Activated CD4-positive, alpha-beta memory T cell treated with anti-CD3 and anti-CD28 coated beads, Interleukin-2, amount 10 ng/mL, durations not matched to agents 7 days and 5 days (primary cell): Measurements from ENCODE around the gene SLC35F3. TPM values are rescaled to one million over a fixed set of nuclear protein-coding genes. Genes with fewer than 3 reads are reported as not detected.
A peak's percentile ranks its signal among the peaks of the same experiment; 100 is the strongest.
"Not testable (repeated sequence)": the region's sequence is repeated elsewhere in the genome, so short reads cannot be mapped to it uniquely, and the experiment has no call there.

ENCODE experiments used
- CTCF ChIA-PET: fragments of 350-600 bp; sonication (Branson Sonifier 250); formaldehyde crosslinking; loops from one replicate; lab custom pipeline; 2021; ENCODE audit warnings: antibody characterized with exemption, inconsistent platforms; lab: Charles Lee
- POLR2A ChIA-PET: fragments of 350-600 bp; sonication (Branson Sonifier 250); formaldehyde crosslinking; loops from one replicate; lab custom pipeline; 2021; ENCODE audit warnings: antibody characterized with exemption; lab: Charles Lee
- DNase-seq: peaks from one replicate; pipeline ENCODE4 v3.0.0-alpha.2; 2020
- H3K27ac Mint-ChIP-seq: one replicate; pipeline ENCODE4 v1.8.0; 2021; ENCODE audit warnings: mild to moderate bottlenecking, mixed read lengths
- H3K27me3 Mint-ChIP-seq: one replicate; pipeline ENCODE4 v1.8.0; 2021; ENCODE audit warnings: mixed read lengths
- H3K36me3 Mint-ChIP-seq: one replicate; pipeline ENCODE4 v1.8.0; 2021; ENCODE audit warnings: low read depth, mixed read lengths
- H3K4me1 Mint-ChIP-seq: one replicate; pipeline ENCODE4 v1.8.0; 2021; ENCODE audit warnings: mixed read lengths
- H3K4me3 Mint-ChIP-seq: one replicate; pipeline ENCODE4 v1.8.0; 2021; ENCODE audit warnings: mild to moderate bottlenecking, mixed read lengths
- H3K9me3 Mint-ChIP-seq: one replicate; pipeline ENCODE4 v1.8.0; 2021; ENCODE audit warnings: mixed read lengths
- total RNA-seq, 2 experiments: library from RNA; stranded (reverse); gene quantifications; one replicate each; pipeline ENCODE4 v1.2.3, GENCODE V29; 2021

SLC35F3 gene
- total RNA-seq, 2 experiments from 2014 or later = 10.7 to 11.3 TPM

DNA sequence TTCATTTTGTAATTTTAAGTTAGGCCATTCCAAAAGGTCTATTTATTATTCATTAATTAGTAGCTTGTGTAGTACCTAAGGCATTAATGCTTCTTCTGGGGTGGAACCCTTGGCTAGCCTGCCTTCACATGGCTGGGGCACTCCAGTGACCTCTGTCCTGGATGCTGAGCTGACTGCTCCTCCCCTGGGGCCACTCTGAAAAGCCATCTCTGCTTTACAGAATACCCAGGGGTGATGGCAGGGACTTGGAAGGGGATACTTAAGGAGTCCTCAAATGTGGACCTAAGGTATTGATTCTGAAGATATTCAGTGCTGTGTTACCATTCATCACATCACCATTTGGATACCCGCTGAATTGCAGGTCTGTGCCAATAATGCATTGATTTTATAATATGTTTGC lies 281.0 kb downstream of the SLC35F3 start:
- no peaks in the 10 kb centered on the region for H3K9me3 Mint-ChIP-seq
- H3K27me3 Mint-ChIP-seq = peaks cover 50% of the 10 kb centered on the region
- DNase-seq = no peak
- H3K27ac Mint-ChIP-seq = no peak overlapping the region
- peaks cover 4% of the 10 kb centered on the region for H3K36me3 Mint-ChIP-seq
- ChIA-PET CTCF (interaction anchor here (0.6 to 1.6 kb wide), 2 partner anchors 12 to 73 kb away, joined by 3 read pairs; no protein-coding TSS in a partner anchor), POLR2A (no interaction called here)
- H3K4me3 Mint-ChIP-seq = no peak overlapping the region
- peaks cover 11% of the 10 kb centered on the region for H3K4me1 Mint-ChIP-seq

DNA sequence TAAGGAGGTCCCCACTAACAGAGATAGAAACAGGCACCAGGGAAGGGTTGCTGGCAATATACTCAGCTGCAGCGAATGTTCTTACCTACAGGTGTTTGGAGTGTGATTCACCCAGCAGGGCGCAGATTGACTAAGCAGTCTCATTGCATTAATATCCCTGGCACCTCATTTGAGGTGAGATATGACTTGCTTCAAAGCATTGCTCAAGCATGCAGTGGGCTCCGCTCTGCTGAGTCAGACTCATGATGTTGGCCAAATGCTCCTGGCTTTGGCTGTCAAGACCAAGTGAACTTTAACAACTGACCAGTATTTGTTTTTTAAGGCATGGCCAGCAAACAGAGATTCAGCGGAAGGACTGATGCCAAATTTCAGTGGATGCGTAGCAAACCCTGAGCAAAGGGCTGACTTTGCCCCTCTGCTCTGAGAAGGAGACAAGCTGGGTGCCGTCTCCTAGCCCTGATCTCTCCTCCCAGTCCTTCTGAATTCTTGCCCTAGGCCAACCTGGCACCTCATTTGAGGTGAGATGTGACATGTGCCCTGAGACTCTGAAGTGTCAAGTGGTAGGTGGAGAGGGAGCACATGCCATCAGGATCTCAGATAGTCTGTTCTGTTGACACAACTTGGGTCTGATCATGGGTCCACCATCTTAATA lies 281.7 kb downstream of the SLC35F3 start:
- Mint-ChIP-seq H3K27ac (no peak overlapping the region), H3K4me1 (peaks cover 11% of the 10 kb centered on the region), H3K27me3 (peaks cover 51% of the 10 kb centered on the region), H3K36me3 (peaks cover 7% of the 10 kb centered on the region), H3K4me3 (no peak overlapping the region), H3K9me3 (peaks cover 2% of the 10 kb centered on the region)
- ChIA-PET POLR2A (no interaction called here), CTCF (interaction anchor here (0.6 kb wide), 1 partner anchor 74 kb away, joined by 3 read pairs; no protein-coding TSS in a partner anchor)
- peak; percentile 19 for DNase-seq

DNA sequence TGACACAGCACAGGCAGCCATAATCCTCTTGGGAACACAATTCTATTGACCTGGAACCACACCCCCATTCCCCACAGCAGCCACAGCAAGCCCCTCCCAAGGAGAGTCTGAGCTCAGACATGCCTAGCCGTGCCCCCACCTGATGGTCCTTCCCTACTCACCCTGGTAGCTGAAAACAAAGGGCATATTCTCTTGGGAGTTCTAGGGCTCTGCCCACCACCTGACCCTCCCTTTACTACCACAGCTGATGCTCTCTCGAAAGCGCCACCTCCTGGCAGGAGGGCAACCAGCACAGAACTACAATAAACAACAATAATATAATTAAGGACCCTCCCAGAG lies 283.9 kb downstream of the SLC35F3 start:
- Mint-ChIP-seq H3K27me3 (peaks cover 59% of the 10 kb centered on the region), H3K4me1 (peaks cover 11% of the 10 kb centered on the region), H3K36me3 (peaks cover 7% of the 10 kb centered on the region), H3K4me3 (no peak overlapping the region), H3K27ac (no peak overlapping the region), H3K9me3 (peaks cover 2% of the 10 kb centered on the region)
- CTCF ChIA-PET = interaction anchor here (1.4 kb wide), 1 partner anchor 18 kb away, joined by 5 read pairs; no protein-coding TSS in a partner anchor
- DNase-seq = peak; percentile 26
- POLR2A ChIA-PET = no interaction called here

DNA sequence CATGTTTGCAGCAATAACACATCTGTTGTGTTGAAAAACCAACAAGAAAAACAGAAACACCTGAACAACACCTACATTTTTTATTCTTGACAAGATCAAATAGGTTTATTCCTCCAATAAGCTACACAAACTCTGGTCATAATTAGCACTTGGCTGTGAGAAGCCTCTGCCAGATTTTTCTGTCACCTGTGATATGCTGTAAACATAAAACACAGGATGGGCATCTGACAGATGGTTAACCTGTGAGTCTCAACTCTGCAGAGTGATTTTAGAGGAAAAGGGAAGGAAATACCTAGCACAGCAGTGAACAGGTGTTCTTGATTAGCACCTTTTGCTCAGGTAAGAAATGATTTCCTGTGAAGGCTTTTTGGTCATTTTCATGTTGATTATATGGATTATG lies 293.4 kb downstream of the SLC35F3 start:
- no peaks in the 10 kb centered on the region for H3K36me3 Mint-ChIP-seq
- POLR2A ChIA-PET = no interaction called here
- CTCF ChIA-PET = no interaction called here

DNA sequence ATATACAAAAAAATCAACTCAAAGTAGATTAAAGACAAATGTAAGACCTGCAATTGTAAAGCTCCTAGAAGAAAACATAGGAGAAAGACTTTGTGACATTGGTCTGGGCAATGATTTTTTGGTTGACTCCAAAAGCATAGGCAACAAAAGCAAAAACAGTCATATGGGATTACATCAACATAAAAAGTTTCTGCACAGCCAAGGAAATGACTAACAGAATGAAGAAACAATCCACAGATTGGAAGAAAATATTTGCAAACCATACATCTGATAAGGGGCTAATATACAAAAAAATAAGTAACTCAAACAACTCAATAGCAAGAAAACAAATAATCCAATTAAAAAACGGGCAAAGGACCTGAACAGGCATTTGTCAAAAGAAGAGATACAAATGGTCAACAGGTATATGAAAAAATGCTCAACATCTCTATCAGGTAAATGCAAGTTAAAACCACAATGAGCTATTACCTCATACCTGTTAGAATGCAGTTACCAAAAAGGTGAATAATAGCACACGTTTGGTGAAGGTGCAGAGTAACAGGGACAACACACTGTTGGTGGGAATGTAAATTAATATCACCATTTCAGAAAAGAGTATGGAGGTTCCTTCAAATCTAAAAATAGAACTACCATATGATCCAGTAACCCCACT lies 295.1 kb downstream of the SLC35F3 start:
- H3K27me3 Mint-ChIP-seq = peaks cover 53% of the 10 kb centered on the region

More for the DNA sequence above, 293.4 kb downstream of the SLC35F3 start:
- Mint-ChIP-seq H3K27me3 (peaks cover 64% of the 10 kb centered on the region), H3K9me3 (no peaks in the 10 kb centered on the region), H3K4me1 (peaks cover 6% of the 10 kb centered on the region), H3K27ac (no peak overlapping the region), H3K4me3 (no peak overlapping the region)
- no peak for DNase-seq

DNA sequence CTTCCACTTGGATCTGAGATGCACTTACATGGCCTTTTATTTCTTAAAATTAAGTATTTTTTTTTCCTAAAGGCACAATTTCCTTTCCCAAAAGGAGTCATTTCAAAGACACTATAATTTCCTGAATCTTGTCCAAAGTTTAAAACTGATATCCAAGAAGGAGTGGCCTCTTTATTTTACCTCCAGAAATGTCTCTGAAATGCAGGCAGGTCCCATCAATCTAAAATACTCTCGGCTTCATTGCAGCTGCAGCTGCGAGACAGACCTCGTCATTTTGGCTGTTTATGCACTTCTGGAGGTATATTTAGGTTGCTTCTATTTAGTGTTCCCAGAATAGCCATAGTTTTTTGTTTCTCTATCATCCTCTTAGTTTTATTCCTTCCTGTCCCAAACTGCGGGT lies 296.1 kb downstream of the SLC35F3 start:
- H3K4me1 Mint-ChIP-seq = peaks cover 6% of the 10 kb centered on the region
- H3K27ac Mint-ChIP-seq = no peak overlapping the region
- H3K4me3 Mint-ChIP-seq = no peak overlapping the region
- ChIA-PET CTCF (interaction anchor here (1.1 to 1.7 kb wide), 2 partner anchors 12 to 46 kb away, joined by 3 to 6 read pairs; no protein-coding TSS in a partner anchor), POLR2A (no interaction called here)
- no peaks in the 10 kb centered on the region for H3K36me3 Mint-ChIP-seq
- peaks cover 52% of the 10 kb centered on the region for H3K27me3 Mint-ChIP-seq
- H3K9me3 Mint-ChIP-seq = no peaks in the 10 kb centered on the region
- DNase-seq = no peak

More for the DNA sequence above, 295.1 kb downstream of the SLC35F3 start:
- ChIA-PET CTCF (no interaction called here), POLR2A (no interaction called here)
- H3K36me3 Mint-ChIP-seq = no peaks in the 10 kb centered on the region
- H3K9me3 Mint-ChIP-seq = no peaks in the 10 kb centered on the region
- no peak overlapping the region for H3K4me3 Mint-ChIP-seq
- H3K27ac Mint-ChIP-seq = no peak overlapping the region
- no peak for DNase-seq
- peaks cover 6% of the 10 kb centered on the region for H3K4me1 Mint-ChIP-seq

DNA sequence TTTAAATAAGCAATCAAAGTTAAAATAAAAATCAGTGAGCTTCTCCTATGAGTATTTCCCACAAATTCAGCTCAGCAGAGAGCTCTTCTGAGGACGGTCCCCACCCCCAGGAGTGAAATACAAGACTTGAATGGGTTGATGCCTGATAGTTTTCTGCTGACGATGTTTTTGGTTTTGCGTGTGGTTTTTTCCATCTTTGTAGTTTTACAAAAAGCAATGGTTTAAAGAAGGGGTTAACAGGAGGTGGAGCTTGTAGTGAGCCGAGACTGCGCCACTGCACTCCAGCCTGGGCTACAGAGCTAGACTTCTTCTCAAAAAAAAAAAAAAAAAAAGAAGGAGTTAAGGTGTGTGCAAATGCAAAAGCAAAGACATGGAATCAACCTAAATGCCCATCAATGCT lies 297.1 kb downstream of the SLC35F3 start:
- H3K27me3 Mint-ChIP-seq = peaks cover 51% of the 10 kb centered on the region
- DNase-seq = no peak
- POLR2A ChIA-PET = interaction anchor here (0.8 kb wide), 1 partner anchor 145 kb away, joined by 3 read pairs; no protein-coding TSS in a partner anchor

DNA sequence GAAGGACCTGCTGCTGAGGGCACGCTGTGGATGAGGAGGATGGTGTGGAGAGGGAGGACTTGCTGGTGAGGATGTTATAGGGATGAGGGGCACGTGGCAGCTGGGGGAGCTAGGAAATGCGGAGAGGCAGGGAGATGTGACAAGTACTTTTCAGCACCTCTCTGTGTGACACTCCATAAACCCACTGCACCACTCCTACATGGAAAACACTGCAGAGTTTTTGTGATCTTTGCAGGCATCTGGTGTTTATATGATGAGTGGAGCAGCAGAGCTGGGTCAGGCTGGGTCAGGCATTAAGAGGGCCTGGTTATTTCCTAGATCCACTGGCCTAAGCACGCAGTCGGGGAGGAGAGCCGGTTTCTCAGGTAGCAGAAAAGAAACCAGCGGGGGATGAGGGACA lies 301.5 kb downstream of the SLC35F3 start:
- CTCF ChIA-PET = no interaction called here
- no peak overlapping the region for H3K4me3 Mint-ChIP-seq

More for the DNA sequence above, 297.1 kb downstream of the SLC35F3 start:
- Mint-ChIP-seq H3K36me3 (no peaks in the 10 kb centered on the region), H3K4me1 (peaks cover 6% of the 10 kb centered on the region), H3K4me3 (no peak overlapping the region), H3K9me3 (no peaks in the 10 kb centered on the region), H3K27ac (no peak overlapping the region)
- CTCF ChIA-PET = interaction anchor here (0.7 to 1.7 kb wide), 3 partner anchors 11 to 48 kb away, joined by 3 to 6 read pairs (median 5); no protein-coding TSS in a partner anchor

DNA sequence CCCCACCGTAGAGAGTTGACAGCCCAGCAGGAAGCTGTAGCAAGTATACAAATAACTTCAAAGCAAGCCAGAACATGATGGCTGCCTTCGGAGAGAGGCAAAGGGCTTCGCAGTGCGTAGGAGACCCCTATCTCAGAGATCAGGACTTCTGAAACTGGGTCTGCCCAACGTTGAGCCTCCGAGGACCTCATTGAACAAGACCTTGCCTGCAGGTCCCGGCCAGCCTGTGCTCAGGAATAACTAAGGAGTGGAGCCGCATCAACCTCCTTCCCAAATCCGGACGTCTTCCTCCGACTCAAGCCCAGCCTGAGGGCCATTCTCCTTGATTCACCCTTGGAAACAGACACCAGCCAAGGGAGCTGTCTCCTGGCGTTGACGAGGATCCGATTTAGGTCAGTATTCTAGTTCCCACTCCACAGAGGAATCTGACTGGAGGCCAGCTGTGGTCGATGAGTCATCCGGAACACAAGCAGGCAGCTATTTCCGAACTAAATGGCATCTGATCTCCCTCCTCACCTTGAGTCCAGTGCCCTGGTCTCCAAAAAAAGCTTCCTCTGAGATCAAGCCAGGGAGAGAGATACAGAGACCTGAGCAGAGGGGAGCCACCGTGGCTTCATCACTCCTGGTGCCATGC lies 302.3 kb downstream of the SLC35F3 start:
- H3K9me3 Mint-ChIP-seq = peaks cover 3% of the 10 kb centered on the region
- ChIA-PET POLR2A (no interaction called here), CTCF (no interaction called here)
- no peak overlapping the region for H3K4me3 Mint-ChIP-seq
- peaks cover 20% of the 10 kb centered on the region for H3K27me3 Mint-ChIP-seq
- DNase-seq = no peak
- no peak overlapping the region for H3K27ac Mint-ChIP-seq
- no peaks in the 10 kb centered on the region for H3K4me1 Mint-ChIP-seq
- peaks cover 3% of the 10 kb centered on the region for H3K36me3 Mint-ChIP-seq

More for the DNA sequence above, 301.5 kb downstream of the SLC35F3 start:
- no peak for DNase-seq
- Mint-ChIP-seq H3K27me3 (peaks cover 27% of the 10 kb centered on the region), H3K9me3 (peaks cover 3% of the 10 kb centered on the region), H3K36me3 (peaks cover 3% of the 10 kb centered on the region), H3K27ac (no peak overlapping the region), H3K4me1 (peaks cover 6% of the 10 kb centered on the region)
- POLR2A ChIA-PET = no interaction called here

DNA sequence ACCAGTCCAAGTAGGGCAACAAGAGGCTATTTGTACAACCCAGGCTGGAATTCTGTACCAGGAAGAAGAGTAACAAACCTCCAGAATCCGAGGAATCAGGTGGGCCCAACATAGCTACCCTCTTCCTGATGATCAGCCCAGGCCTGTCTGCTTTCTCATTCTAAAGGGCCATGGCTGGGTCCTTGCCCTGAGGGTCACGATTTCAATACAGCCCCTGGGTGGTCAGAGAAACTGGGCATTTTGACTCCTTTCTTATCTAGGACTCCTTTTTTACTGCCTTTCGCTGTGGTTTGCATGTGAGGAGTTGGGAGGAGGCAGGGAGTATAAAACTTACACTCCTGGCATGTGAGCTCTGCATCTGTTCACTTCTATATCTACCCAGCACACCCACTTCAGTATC lies 303.9 kb downstream of the SLC35F3 start:
- peaks cover 3% of the 10 kb centered on the region for H3K9me3 Mint-ChIP-seq
- peaks cover 16% of the 10 kb centered on the region for H3K27me3 Mint-ChIP-seq
- no peak overlapping the region for H3K27ac Mint-ChIP-seq
- H3K36me3 Mint-ChIP-seq = peaks cover 3% of the 10 kb centered on the region
- DNase-seq = no peak
- peaks cover 7% of the 10 kb centered on the region for H3K4me1 Mint-ChIP-seq
- ChIA-PET POLR2A (no interaction called here), CTCF (no interaction called here)
- H3K4me3 Mint-ChIP-seq = no peak overlapping the region

DNA sequence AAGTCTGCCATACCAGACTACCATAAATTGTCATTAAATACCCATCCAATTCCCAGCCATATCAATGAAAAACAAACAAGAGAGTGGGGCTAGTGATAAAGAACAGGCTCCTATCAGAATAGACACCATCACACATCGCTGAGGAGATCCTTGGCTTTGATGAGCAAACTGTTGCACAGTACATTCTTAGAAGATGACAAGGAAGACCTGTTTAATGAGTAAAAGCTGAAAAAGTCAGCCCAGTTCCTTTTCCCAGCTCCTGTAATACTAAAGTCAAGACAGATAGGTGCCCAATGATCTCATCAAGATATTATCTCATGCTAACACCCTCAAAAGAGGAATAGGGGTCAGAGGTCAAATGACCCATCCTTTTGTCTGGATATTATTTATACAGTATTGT lies 304.3 kb downstream of the SLC35F3 start:
- peaks cover 19% of the 10 kb centered on the region for H3K27me3 Mint-ChIP-seq
- H3K36me3 Mint-ChIP-seq = peaks cover 3% of the 10 kb centered on the region
- POLR2A ChIA-PET = no interaction called here
- H3K9me3 Mint-ChIP-seq = peaks cover 3% of the 10 kb centered on the region
- H3K4me1 Mint-ChIP-seq = peaks cover 11% of the 10 kb centered on the region
- no peak overlapping the region for H3K27ac Mint-ChIP-seq
- no peak for DNase-seq
- no peak overlapping the region for H3K4me3 Mint-ChIP-seq
- CTCF ChIA-PET = interaction anchor here (1.0 kb wide), 1 partner anchor 22 kb away, joined by 3 read pairs; no protein-coding TSS in a partner anchor

DNA sequence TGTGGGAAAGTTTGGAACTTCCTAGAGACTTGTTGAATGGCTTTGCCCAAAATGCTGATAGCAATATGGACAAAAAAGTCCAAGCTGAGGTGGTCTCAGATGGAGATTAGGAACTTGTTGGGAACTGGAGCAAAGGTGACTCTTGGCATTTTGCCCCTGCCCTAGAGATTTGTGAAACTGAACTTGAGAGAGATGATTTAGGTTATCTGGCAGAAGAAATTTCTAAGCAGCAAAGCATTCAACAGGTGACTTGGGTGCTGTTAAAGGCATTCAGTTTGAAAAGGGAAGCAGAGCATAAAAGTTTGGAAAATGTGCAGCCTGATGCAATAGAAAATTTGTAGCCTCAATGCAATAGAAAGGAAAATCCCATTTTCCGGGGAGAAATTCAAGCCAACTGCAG lies 306.0 kb downstream of the SLC35F3 start:
- POLR2A ChIA-PET, H3K9me3 Mint-ChIP-seq, DNase-seq, H3K27ac Mint-ChIP-seq, H3K4me3 Mint-ChIP-seq, H3K36me3 Mint-ChIP-seq: not testable (repeated sequence)
- CTCF ChIA-PET = interaction anchor here (7.5 kb wide), 1 partner anchor 100 kb away, joined by 108 read pairs; no protein-coding TSS in a partner anchor
- peaks cover 13% of the 10 kb centered on the region for H3K27me3 Mint-ChIP-seq
- peaks cover 17% of the 10 kb centered on the region for H3K4me1 Mint-ChIP-seq

DNA sequence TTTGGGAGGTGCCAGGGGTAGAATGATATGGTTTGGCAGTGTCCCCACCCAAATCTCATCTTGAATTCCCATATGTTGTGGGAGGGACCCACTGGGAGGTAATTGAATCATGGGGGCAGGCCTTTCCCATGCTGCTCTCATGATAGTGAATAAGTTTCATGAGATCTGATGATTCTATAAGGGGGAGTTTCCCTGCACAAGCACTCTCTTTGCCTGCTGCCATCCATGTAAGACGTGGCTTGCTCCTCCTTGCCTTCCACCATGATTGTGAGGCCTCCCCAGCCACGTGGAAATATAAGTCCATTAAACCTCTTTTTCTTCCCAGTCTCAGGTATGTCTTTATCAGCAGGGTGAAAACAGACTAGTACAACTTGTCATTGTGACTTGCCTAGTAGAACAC lies 307.4 kb downstream of the SLC35F3 start:
- not testable (repeated sequence) for H3K9me3 Mint-ChIP-seq, DNase-seq, H3K36me3 Mint-ChIP-seq, H3K27me3 Mint-ChIP-seq, H3K27ac Mint-ChIP-seq, H3K4me3 Mint-ChIP-seq
- POLR2A ChIA-PET = interaction anchor here (1.1 to 1.5 kb wide), 2 partner anchors 8 to 98 kb away, joined by 3 to 6 read pairs; no protein-coding TSS in a partner anchor
- H3K4me1 Mint-ChIP-seq = peaks cover 31% of the 10 kb centered on the region
- CTCF ChIA-PET = interaction anchor here (0.7 to 7.5 kb wide), 6 partner anchors 8 to 99 kb away, joined by 3 to 108 read pairs (median 5); no protein-coding TSS in a partner anchor
